ENCODE measurements around the gene RUNX1.

The RUNX1 gene

GRCh38 chr21:34881421-34881820 lies 167.7 kb downstream of the RUNX1 start:
- no peak for DNase-seq (ENCODE audit: low read depth, low spot score)

- no peak for DNase-seq (ENCODE audit: low read depth, low spot score)
Observed at GRCh38 chr21:34880401-34880800, 168.7 kb downstream of the RUNX1 start.

GRCh38 chr21:34878940-34879339 lies 170.2 kb downstream of the RUNX1 start:
- DNase-seq (ENCODE audit: low read depth, low spot score) = no peak

GRCh38 chr21:34878501-34878900 lies 170.6 kb downstream of the RUNX1 start:
- DNase-seq (ENCODE audit: low read depth, low spot score) = no peak

- no peak for DNase-seq (ENCODE audit: low read depth, low spot score)
Observed at GRCh38 chr21:34877485-34878128, 171.5 kb downstream of the RUNX1 start.

GRCh38 chr21:34875830-34876229 lies 173.3 kb downstream of the RUNX1 start:
- DNase-seq (ENCODE audit: low read depth, low spot score) = no peak

- DNase-seq (ENCODE audit: low read depth, low spot score) = no peak
Observed at GRCh38 chr21:34874684-34875513, 174.2 kb downstream of the RUNX1 start.

- no peak for DNase-seq (ENCODE audit: low read depth, low spot score)
Observed at GRCh38 chr21:34871026-34871908, 177.8 kb downstream of the RUNX1 start.

- no peak for DNase-seq (ENCODE audit: low read depth, low spot score)
Observed at GRCh38 chr21:34870246-34870645, 178.9 kb downstream of the RUNX1 start.

- no peak for DNase-seq (ENCODE audit: low read depth, low spot score)
Observed at GRCh38 chr21:34869545-34869944, 179.6 kb downstream of the RUNX1 start.

GRCh38 chr21:34867785-34868184 lies 181.3 kb downstream of the RUNX1 start:
- DNase-seq (ENCODE audit: low read depth, low spot score) = no peak

- DNase-seq (ENCODE audit: low read depth, low spot score) = no peak
Observed at GRCh38 chr21:34865400-34866241, 183.5 kb downstream of the RUNX1 start.

GRCh38 chr21:34864370-34865149 lies 184.5 kb downstream of the RUNX1 start:
- no peak for DNase-seq (ENCODE audit: low read depth, low spot score)

- DNase-seq (ENCODE audit: low read depth, low spot score) = no peak
Observed at GRCh38 chr21:34862951-34863350, 186.2 kb downstream of the RUNX1 start.

- no peak for DNase-seq (ENCODE audit: low read depth, low spot score)
Observed at GRCh38 chr21:34861258-34861657, 187.8 kb downstream of the RUNX1 start.

- DNase-seq (ENCODE audit: low read depth, low spot score) = no peak
Observed at GRCh38 chr21:34859976-34860653, 189.0 kb downstream of the RUNX1 start.

- DNase-seq (ENCODE audit: low read depth, low spot score) = no peak
Observed at GRCh38 chr21:34858559-34858958, 190.5 kb downstream of the RUNX1 start.

- no peak for DNase-seq (ENCODE audit: low read depth, low spot score)
Observed at GRCh38 chr21:34857874-34858273, 191.2 kb downstream of the RUNX1 start.

GRCh38 chr21:34857122-34857713 lies 191.9 kb downstream of the RUNX1 start:
- DNase-seq (ENCODE audit: low read depth, low spot score) = peak; percentile 59
